ENCODE data around the gene SCD. TPM values are rescaled to one million over a fixed set of nuclear protein-coding genes. Genes with fewer than 3 reads are reported as not detected.

SCD gene
- total RNA-seq, 1 donor from 2014 or later: 428 TPM

DNA sequence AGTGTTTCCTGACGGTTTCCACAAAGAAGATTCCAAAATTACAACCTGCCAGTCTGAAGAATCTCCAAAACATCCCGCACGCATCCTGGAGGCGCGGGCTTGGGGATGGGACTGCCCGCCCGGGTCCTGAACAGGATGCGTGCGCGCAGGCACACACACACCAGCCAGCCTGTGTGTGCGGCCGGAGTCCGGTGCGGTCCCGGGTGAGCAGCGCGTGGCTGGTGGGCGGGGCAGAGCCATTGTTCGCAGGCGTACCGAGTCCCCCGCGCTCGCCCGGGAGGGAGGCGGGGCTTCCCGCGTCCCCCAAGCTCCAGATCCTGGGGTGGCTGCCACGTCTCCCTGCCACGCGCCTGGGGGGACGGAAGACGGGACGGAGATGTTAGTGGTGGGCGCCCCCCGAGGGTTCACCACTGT is 675 bp upstream of the SCD start:
- peaks cover 38% of the 10 kb centered on the region for H3K4me1 ChIP-seq (ENCODE audit: insufficient read depth, low read length)
- peaks cover 41% of the 10 kb centered on the region for H4K20me1 ChIP-seq (ENCODE audit: insufficient read depth, low read length)
- H3K27ac ChIP-seq (ENCODE audit: low read depth, low read length): peak overlapping the region; percentile 64
- H2AFZ ChIP-seq (ENCODE audit: low read depth, low read length): peak overlapping the region; percentile 54
- FAIRE-seq (no peak), DNase-seq (ENCODE audit: low read depth) (peak; percentile 75)
- TF ChIP-seq, protein P1, sequence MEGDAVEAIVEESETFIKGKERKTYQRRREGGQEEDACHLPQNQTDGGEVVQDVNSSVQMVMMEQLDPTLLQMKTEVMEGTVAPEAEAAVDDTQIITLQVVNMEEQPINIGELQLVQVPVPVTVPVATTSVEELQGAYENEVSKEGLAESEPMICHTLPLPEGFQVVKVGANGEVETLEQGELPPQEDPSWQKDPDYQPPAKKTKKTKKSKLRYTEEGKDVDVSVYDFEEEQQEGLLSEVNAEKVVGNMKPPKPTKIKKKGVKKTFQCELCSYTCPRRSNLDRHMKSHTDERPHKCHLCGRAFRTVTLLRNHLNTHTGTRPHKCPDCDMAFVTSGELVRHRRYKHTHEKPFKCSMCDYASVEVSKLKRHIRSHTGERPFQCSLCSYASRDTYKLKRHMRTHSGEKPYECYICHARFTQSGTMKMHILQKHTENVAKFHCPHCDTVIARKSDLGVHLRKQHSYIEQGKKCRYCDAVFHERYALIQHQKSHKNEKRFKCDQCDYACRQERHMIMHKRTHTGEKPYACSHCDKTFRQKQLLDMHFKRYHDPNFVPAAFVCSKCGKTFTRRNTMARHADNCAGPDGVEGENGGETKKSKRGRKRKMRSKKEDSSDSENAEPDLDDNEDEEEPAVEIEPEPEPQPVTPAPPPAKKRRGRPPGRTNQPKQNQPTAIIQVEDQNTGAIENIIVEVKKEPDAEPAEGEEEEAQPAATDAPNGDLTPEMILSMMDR (IDR thresholded peaks at IDR 0.05; ENCODE audit: insufficient read depth, low read depth, low read length): no peak
- TF ChIP-seq EZH2 (IDR thresholded peaks at IDR 0.05; ENCODE audit: insufficient read depth, low read length): no peak
- no peaks in the 10 kb centered on the region for H3K27me3 ChIP-seq (ENCODE audit: insufficient read depth, low read length)
- peak overlapping the region; percentile 97 for H3K4me3 ChIP-seq (ENCODE audit: insufficient read depth, low read depth, low read length)
- H3K9ac ChIP-seq (ENCODE audit: low read length): peak overlapping the region; percentile 91
- peaks cover 41% of the 10 kb centered on the region for H3K4me1 Mint-ChIP-seq (ENCODE audit: low read depth, unreplicated experiment)
- H3K9me3 ChIP-seq (ENCODE audit: insufficient read depth, low read depth, low read length): no peaks in the 10 kb centered on the region
- H3K79me2 ChIP-seq (ENCODE audit: insufficient read depth, low read length): peaks cover 47% of the 10 kb centered on the region
- H3K9me3 Mint-ChIP-seq (ENCODE audit: unreplicated experiment): no peaks in the 10 kb centered on the region
- peaks cover 27% of the 10 kb centered on the region for H3K36me3 Mint-ChIP-seq (ENCODE audit: low read depth, unreplicated experiment)
- peak overlapping the region; percentile 85 for H3K4me2 ChIP-seq (ENCODE audit: low read length)
- H3K36me3 ChIP-seq (ENCODE audit: insufficient read depth, low read length): peaks cover 22% of the 10 kb centered on the region
- H3K27me3 Mint-ChIP-seq (ENCODE audit: low read depth, unreplicated experiment): no peaks in the 10 kb centered on the region
- peak overlapping the region; percentile 79 for H3K4me3 Mint-ChIP-seq (ENCODE audit: unreplicated experiment)
- H3K27ac Mint-ChIP-seq (ENCODE audit: unreplicated experiment): peak overlapping the region; percentile 44

DNA sequence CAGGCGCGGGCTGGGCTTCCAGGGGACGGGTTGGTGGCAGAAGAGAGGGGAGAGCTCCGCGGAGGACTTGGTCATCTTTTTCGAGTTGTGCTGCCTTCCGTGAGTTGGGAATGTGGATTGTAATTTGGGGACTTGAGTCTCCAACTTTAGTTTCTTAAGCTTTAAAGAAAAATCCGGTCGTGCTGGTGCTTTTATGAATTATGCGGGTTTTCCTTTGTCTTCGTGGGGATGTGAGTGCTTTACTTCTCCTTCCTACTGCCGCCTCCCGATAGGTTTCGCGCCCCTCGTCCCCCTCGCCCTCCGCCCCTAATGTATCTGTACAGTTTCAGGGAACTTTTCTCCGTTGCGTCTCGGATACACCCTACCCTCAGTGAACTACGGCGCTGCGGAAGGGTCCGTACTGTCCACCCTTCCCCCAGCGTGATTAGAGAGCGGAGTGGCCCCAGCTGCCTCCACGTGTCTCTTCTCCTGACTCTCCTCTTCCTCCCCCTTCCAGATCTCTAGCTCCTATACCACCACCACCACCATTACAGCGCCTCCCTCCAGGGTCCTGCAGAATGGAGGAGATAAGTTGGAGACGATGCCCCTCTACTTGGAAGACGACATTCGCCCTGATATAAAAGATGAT is 649 bp downstream of the SCD start:
- H3K9me3 Mint-ChIP-seq (ENCODE audit: unreplicated experiment): no peaks in the 10 kb centered on the region
- peak overlapping the region; percentile 54 for H2AFZ ChIP-seq (ENCODE audit: low read depth, low read length)
- H3K4me1 ChIP-seq (ENCODE audit: insufficient read depth, low read length): peaks cover 38% of the 10 kb centered on the region
- peaks cover 38% of the 10 kb centered on the region for H3K36me3 Mint-ChIP-seq (ENCODE audit: low read depth, unreplicated experiment)
- FAIRE-seq: no peak
- peak overlapping the region; percentile 85 for H3K4me2 ChIP-seq (ENCODE audit: low read length)
- H4K20me1 ChIP-seq (ENCODE audit: insufficient read depth, low read length): peaks cover 54% of the 10 kb centered on the region
- DNase-seq (ENCODE audit: low read depth): no peak
- no peaks in the 10 kb centered on the region for H3K27me3 Mint-ChIP-seq (ENCODE audit: low read depth, unreplicated experiment)
- peak overlapping the region; percentile 71 for H3K27ac Mint-ChIP-seq (ENCODE audit: unreplicated experiment)
- H3K27ac ChIP-seq (ENCODE audit: low read depth, low read length): peak overlapping the region; percentile 64
- no peaks in the 10 kb centered on the region for H3K9me3 ChIP-seq (ENCODE audit: insufficient read depth, low read depth, low read length)
- TF ChIP-seq EZH2 (IDR thresholded peaks at IDR 0.05; ENCODE audit: insufficient read depth, low read length): no peak
- TF ChIP-seq, protein P1 (IDR thresholded peaks at IDR 0.05; ENCODE audit: insufficient read depth, low read depth, low read length): no peak
- peak overlapping the region; percentile 100 for H3K4me3 Mint-ChIP-seq (ENCODE audit: unreplicated experiment)
- peak overlapping the region; percentile 91 for H3K9ac ChIP-seq (ENCODE audit: low read length)
- H3K4me1 Mint-ChIP-seq (ENCODE audit: low read depth, unreplicated experiment): peaks cover 42% of the 10 kb centered on the region
- H3K79me2 ChIP-seq (ENCODE audit: insufficient read depth, low read length): peaks cover 60% of the 10 kb centered on the region
- peak overlapping the region; percentile 97 for H3K4me3 ChIP-seq (ENCODE audit: insufficient read depth, low read depth, low read length)
- H3K36me3 ChIP-seq (ENCODE audit: insufficient read depth, low read length): peaks cover 32% of the 10 kb centered on the region
- H3K27me3 ChIP-seq (ENCODE audit: insufficient read depth, low read length): no peaks in the 10 kb centered on the region

DNA sequence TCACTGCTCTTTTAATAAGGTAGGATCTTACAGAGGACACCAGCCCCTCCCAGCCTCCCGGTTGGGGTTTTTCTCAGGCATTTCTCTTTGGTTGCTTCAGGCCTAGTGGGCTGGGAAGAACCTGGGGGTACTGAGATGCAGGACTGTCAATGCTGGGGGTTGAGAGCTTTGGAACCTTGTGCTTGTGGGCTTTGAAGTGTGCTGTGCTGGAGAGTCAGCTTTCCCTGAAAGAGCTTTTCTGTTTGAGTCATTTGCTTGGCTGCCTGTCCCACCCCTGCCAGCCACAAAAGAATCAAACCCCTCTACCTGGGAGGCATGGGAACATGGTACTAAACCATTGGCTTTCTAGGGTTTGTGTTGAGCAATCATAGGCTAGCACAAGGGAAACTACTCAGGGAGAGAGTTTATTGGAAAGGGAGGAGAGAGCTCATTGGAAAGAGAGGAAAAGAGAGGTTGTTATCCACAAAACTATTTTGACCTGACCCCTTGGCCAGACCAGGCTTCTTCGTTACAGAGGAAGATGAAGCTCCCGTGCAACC is 1.4 kb downstream of the SCD start:
- H3K27me3 Mint-ChIP-seq (ENCODE audit: low read depth, unreplicated experiment): no peaks in the 10 kb centered on the region
- peak overlapping the region; percentile 91 for H3K9ac ChIP-seq (ENCODE audit: low read length)
- H3K27ac Mint-ChIP-seq (ENCODE audit: unreplicated experiment): peak overlapping the region; percentile 50
- H3K27ac ChIP-seq (ENCODE audit: low read depth, low read length): no peak overlapping the region
- no peaks in the 10 kb centered on the region for H3K27me3 ChIP-seq (ENCODE audit: insufficient read depth, low read length)
- no peaks in the 10 kb centered on the region for H3K9me3 ChIP-seq (ENCODE audit: insufficient read depth, low read depth, low read length)
- H3K79me2 ChIP-seq (ENCODE audit: insufficient read depth, low read length): peaks cover 60% of the 10 kb centered on the region
- H3K36me3 Mint-ChIP-seq (ENCODE audit: low read depth, unreplicated experiment): peaks cover 43% of the 10 kb centered on the region
- H3K36me3 ChIP-seq (ENCODE audit: insufficient read depth, low read length): peaks cover 37% of the 10 kb centered on the region
- H3K4me3 Mint-ChIP-seq (ENCODE audit: unreplicated experiment): peak overlapping the region; percentile 100
- DNase-seq (ENCODE audit: low read depth): no peak
- H2AFZ ChIP-seq (ENCODE audit: low read depth, low read length): no peak overlapping the region
- H3K4me1 Mint-ChIP-seq (ENCODE audit: low read depth, unreplicated experiment): peaks cover 42% of the 10 kb centered on the region
- H3K9me3 Mint-ChIP-seq (ENCODE audit: unreplicated experiment): no peaks in the 10 kb centered on the region
- peak overlapping the region; percentile 85 for H3K4me2 ChIP-seq (ENCODE audit: low read length)
- TF ChIP-seq, protein P1 (IDR thresholded peaks at IDR 0.05; ENCODE audit: insufficient read depth, low read depth, low read length): no peak
- FAIRE-seq: no peak
- H4K20me1 ChIP-seq (ENCODE audit: insufficient read depth, low read length): peaks cover 60% of the 10 kb centered on the region
- H3K4me1 ChIP-seq (ENCODE audit: insufficient read depth, low read length): peaks cover 38% of the 10 kb centered on the region
- H3K4me3 ChIP-seq (ENCODE audit: insufficient read depth, low read depth, low read length): peak overlapping the region; percentile 97
